Heart right ventricle (tissue), 16 donors: ENCODE results near the gene OR11L1. TPM values are rescaled to one million over a fixed set of nuclear protein-coding genes. Genes with fewer than 3 reads are reported as not detected.

Experiments
- ATAC-seq, 8 donors: fragments of 200-7000 bp; cut with Tn5 transposase; one replicate each; pipeline ENCODE4 v1.9.1; 2020; ENCODE audit warnings: mild to moderate bottlenecking in 8 of 8, moderate library complexity in 8 of 8, moderate number of reproducible peaks in 1 of 8
- DNase-seq, 2 donors: peaks; one replicate each; pipeline ENCODE4 v3.0.0-alpha.2; 2020
- H3K27ac ChIP-seq, 10 donors: fragments of 200-600 bp; sonication (generic) in 2 of 10; one replicate each; pipeline versions ENCODE4 v1.5.0 to v1.8.0; 2020 to 2022; ENCODE audit warnings: mild to moderate bottlenecking in 3 of 10
- H3K27me3 ChIP-seq, 7 donors: fragments of 200-600 bp; one replicate each; pipeline ENCODE4 v1.8.0; 2021 to 2022; ENCODE audit warnings: mild to moderate bottlenecking in 2 of 7
- H3K36me3 ChIP-seq, 9 donors: fragments of 200-600 bp; sonication (generic) in 1 of 9; one replicate each; pipeline versions ENCODE4 v1.5.0 to v1.8.0; 2020 to 2022; ENCODE audit warnings: mild to moderate bottlenecking in 2 of 9
- H3K4me1 ChIP-seq, 9 donors: fragments of 200-600 bp; sonication (generic) in 1 of 9; one replicate each; pipeline versions ENCODE4 v1.5.0 to v1.8.0; 2020 to 2022; ENCODE audit warnings: mild to moderate bottlenecking in 4 of 9
- H3K4me3 ChIP-seq, 10 donors: fragments of 200-600 bp; sonication (generic) in 2 of 10; one replicate each; pipeline versions ENCODE4 v1.5.0 to v1.8.0; 2020 to 2022; ENCODE audit warnings: mild to moderate bottlenecking in 7 of 10, moderate library complexity in 2 of 10
- H3K9me3 ChIP-seq, 11 donors: fragments of 200-600 bp in 10 of 11; sonication (generic) in 2 of 11; one replicate each; pipeline versions ENCODE4 v1.5.0 to v1.8.0; 2013 to 2022; ENCODE audit warnings: mild to moderate bottlenecking in 2 of 11, control low read depth in 1 of 11, moderate library complexity in 1 of 11
- CTCF ChIP-seq, 9 donors: fragments of 200-600 bp; sonication (generic) in 2 of 9; IDR thresholded peaks; one replicate each; pipeline versions ENCODE4 v1.5.0 to v1.8.0; 2021 to 2022; ENCODE audit warnings: antibody characterized with exemption in 9 of 9, mild to moderate bottlenecking in 5 of 9, moderate library complexity in 1 of 9
- WGBS, 2 donors: extraction: QIAGEN DNeasy Blood & Tissue Kit; methylation state at CpG; one replicate each; pipeline ENCODE4 v1.1.7; 2013; ENCODE audit warnings: inconsistent platforms in 1 of 2; 5-methylcytosine and 5-hydroxymethylcytosine counted together
- intact Hi-C, 10 donors: fragments of 100-400 bp; cut with DNase I; formaldehyde crosslinking; loops; one replicate each; pipeline versions ENCODE4 v1.11.1 to v1.14.2; 2022
- polyA plus RNA-seq, 2 donors: library from polyadenylated mRNA; stranded (reverse); fragments of 200-250 nt; gene quantifications; one replicate each; pipeline ENCODE4 v1.2.3, GENCODE V29; 2013
- total RNA-seq, 10 donors: library from RNA; stranded (reverse); fragmentation: NEBNext Ultra II Directional in 3 of 10; extraction: Animal tissue kit (Norgen Biotek cat#: 25700) in 3 of 10; gene quantifications; one replicate each; pipeline versions ENCODE4 v1.2.1 to v1.2.4, GENCODE V29; 2021 to 2023
- donor health status: Arrhythmogenic right ventricular cardiomyopathy.
- donor health status: ischemic (EF 13 %, LVEDD 7.1; RV severe dilation, severe dysfunction).
- donor health status: healthy with polysubstance abuse.
- donor health status: DM: no; HTN: yes; CAD: no.
- donor health status: DM: no; HTN: no; CAD: no.
- donor health status: ischemic (EF 25% LVEDD 6.9; RV normal size, moderate dysfunction).
- donor health status: ischemic (EF 25% LVEDD 5.7; RV mildly dilated, moderate dysfunction).
- donor health status: healthy.
- donor health status: DM: yes; HTN: yes; CAD: no.
- donor health status: Ischemic cardiomyopathy.
- donor health status: ischemic (EF 35%, LVEDD 5.7; RV mildly dilated, moderate dysfunction).
- donor health status: nonischemic (EF 11% LVEDD 7.7; RV severe dilation, severe dysfunction).
- donor health status: DM: yes; HTN: yes; CAD: no.
- donor health status: PGD.
- donor health status: ischemic (EF 29% LVEDD 5.4; RV normal size, mild dysfunction).
- donor health status: nonischemic (EF 23%, LVEDD 6.1; RV moderate dilation, normal function).

Gene OR11L1
- total and polyA plus RNA-seq, 12 donors = not detected

- H3K4me1 ChIP-seq = no peaks in the 10 kb centered on the region
- peaks cover 0 to 2% (median 0%) of the 10 kb centered on the region in 11 donors for H3K9me3 ChIP-seq
- no peak for ATAC-seq
- H3K36me3 ChIP-seq = no peaks in the 10 kb centered on the region
- H3K4me3 ChIP-seq = no peak overlapping the region
- intact Hi-C loops = no loop called here
- DNase-seq = no peak
- H3K27me3 ChIP-seq = no peaks in the 10 kb centered on the region
- H3K27ac ChIP-seq = no peak overlapping the region
- TF ChIP-seq CTCF (IDR thresholded peaks at IDR 0.05) = no peak
- 35 to 44% methylated on average over 2 of the region's 2 CpGs for WGBS, 2 donors
Observed at GRCh38 chr1:247822060-247822459, 19.6 kb downstream of the OR11L1 start.

- WGBS, 2 donors = 42 to 44% methylated on average over 2 of the region's 2 CpGs
- Histone ChIP-seq H3K9me3 (peaks cover 0 to 14% (median 0%) of the 10 kb centered on the region in 11 donors), H3K4me3 (no peak overlapping the region), H3K27ac (no peak overlapping the region), H3K4me1 (no peaks in the 10 kb centered on the region), H3K36me3 (no peaks in the 10 kb centered on the region), H3K27me3 (no peaks in the 10 kb centered on the region)
- DNase-seq (no peak), ATAC-seq (no peak)
- intact Hi-C loops = no loop called here
- TF ChIP-seq CTCF (IDR thresholded peaks at IDR 0.05) = no peak
Observed at GRCh38 chr1:247812637-247813036, 29.1 kb downstream of the OR11L1 start.

- Histone ChIP-seq H3K27me3 (no peaks in the 10 kb centered on the region), H3K4me3 (no peak overlapping the region), H3K36me3 (no peaks in the 10 kb centered on the region), H3K27ac (no peak overlapping the region), H3K4me1 (no peaks in the 10 kb centered on the region), H3K9me3 (peaks cover 0 to 18% (median 0%) of the 10 kb centered on the region in 11 donors)
- ATAC-seq = no peak
- intact Hi-C loops = no loop called here
- DNase-seq = no peak
- WGBS, 2 donors = 0 to 52% methylated on average over 2 of the region's 2 CpGs
- TF ChIP-seq CTCF (IDR thresholded peaks at IDR 0.05) = no peak
Observed at GRCh38 chr1:247797518-247797917, 44.2 kb downstream of the OR11L1 start.

Other genes starting within 250 kb of the OR11L1 start
- not detected for gene OR2G3, start 236.3 kb downstream of the OR11L1 start, total RNA-seq
- not detected for gene OR2G3, start 236.3 kb downstream of the OR11L1 start, polyA plus RNA-seq
- gene OR13G1, start 162.2 kb downstream of the OR11L1 start, total RNA-seq = not detected
- not detected for gene OR13G1, start 162.2 kb downstream of the OR11L1 start, polyA plus RNA-seq
- gene OR6F1, start 125.2 kb downstream of the OR11L1 start, total RNA-seq = not detected
- gene OR6F1, start 125.2 kb downstream of the OR11L1 start, polyA plus RNA-seq = not detected
- gene OR14K1, start 103.3 kb downstream of the OR11L1 start, total RNA-seq = not detected
- not detected for gene OR14K1, start 103.3 kb downstream of the OR11L1 start, polyA plus RNA-seq
- gene OR14A2, start 93.8 kb downstream of the OR11L1 start, total RNA-seq = not detected
- not detected for gene OR14A2, start 93.8 kb downstream of the OR11L1 start, polyA plus RNA-seq
- gene OR1C1, start 81.3 kb downstream of the OR11L1 start, total RNA-seq = not detected
- gene OR1C1, start 81.3 kb downstream of the OR11L1 start, polyA plus RNA-seq = not detected
- not detected for gene OR14A16, start 17.8 kb downstream of the OR11L1 start, total RNA-seq
- gene OR14A16, start 17.8 kb downstream of the OR11L1 start, polyA plus RNA-seq = not detected
- under 1 TPM in 9 of 10 donors, not detected in 1; 0.09 to 0.85 (median 0.33) TPM for gene TRIM58, start 15.3 kb upstream of the OR11L1 start, total RNA-seq
- under 1 TPM in 1 of 2 donors, not detected in 1; 0.06 TPM for gene TRIM58, start 15.3 kb upstream of the OR11L1 start, polyA plus RNA-seq
- gene OR2W3, start 53.7 kb upstream of the OR11L1 start, total RNA-seq = under 1 TPM in 1 of 10 donors, not detected in 9; 0.26 TPM
- under 1 TPM in 1 of 2 donors, not detected in 1; 0.06 TPM for gene OR2W3, start 53.7 kb upstream of the OR11L1 start, polyA plus RNA-seq
- gene OR2T8, start 78.4 kb upstream of the OR11L1 start, total RNA-seq = not detected
- not detected for gene OR2T8, start 78.4 kb upstream of the OR11L1 start, polyA plus RNA-seq
- not detected for gene OR2AJ1, start 83.0 kb upstream of the OR11L1 start, total RNA-seq
- gene OR2AJ1, start 83.0 kb upstream of the OR11L1 start, polyA plus RNA-seq = not detected
- gene OR2L8, start 107.0 kb upstream of the OR11L1 start, total RNA-seq = not detected
- gene OR2L8, start 107.0 kb upstream of the OR11L1 start, polyA plus RNA-seq = not detected
- not detected for gene OR2AK2, start 123.3 kb upstream of the OR11L1 start, total RNA-seq
- gene OR2AK2, start 123.3 kb upstream of the OR11L1 start, polyA plus RNA-seq = not detected
- not detected for gene OR2L5, start 171.8 kb upstream of the OR11L1 start, total RNA-seq
- not detected for gene OR2L5, start 171.8 kb upstream of the OR11L1 start, polyA plus RNA-seq
- gene OR2L2, start 188.2 kb upstream of the OR11L1 start, total RNA-seq = under 1 TPM in 1 of 10 donors, not detected in 9; 0.07 TPM
- gene OR2L2, start 188.2 kb upstream of the OR11L1 start, polyA plus RNA-seq = not detected
- not detected for gene OR2L3, start 204.9 kb upstream of the OR11L1 start, total RNA-seq
- gene OR2L3, start 204.9 kb upstream of the OR11L1 start, polyA plus RNA-seq = not detected